CD14-positive monocyte (primary cell): ENCODE data around the gene SLC37A3. TPM values are rescaled to one million over a fixed set of nuclear protein-coding genes. Genes with fewer than 3 reads are reported as not detected.
A peak's percentile ranks its signal among the peaks of the same experiment; 100 is the strongest.

Experiments
- DNase-seq, 3 donors: peaks; one replicate each; pipeline ENCODE4 v3.0.0-alpha.2; 2011 to 2022
- H2AFZ ChIP-seq: 2 replicates; pipeline ENCODE4 v1.6.0; 2012; ENCODE audit warnings: mild to moderate bottlenecking, low read depth, low read length, inconsistent platforms; ENCODE audit not compliant: insufficient read depth, poor library complexity, severe bottlenecking
- H3K27ac ChIP-seq, 2 donors: 1 replicate in 1 of 2; 2 replicates in 1 of 2; pipeline ENCODE4 v1.5.1; 2012 to 2013; ENCODE audit warnings: low read length in 2 of 2, control low read depth in 1 of 2, inconsistent platforms in 1 of 2, low read depth in 1 of 2, mild to moderate bottlenecking in 1 of 2
- H3K27me3 ChIP-seq, 2 donors: one replicate each; pipeline versions ENCODE4 v1.6.0 to v1.6.1; 2011 to 2013; ENCODE audit warnings: low read length in 2 of 2; ENCODE audit not compliant: control insufficient read depth in 2 of 2, insufficient read depth in 2 of 2
- H3K36me3 ChIP-seq, 2 donors: replicated peaks in 1 of 2; 1 replicate in 1 of 2; 2 replicates in 1 of 2; pipeline versions ENCODE4 v1.5.1 to v1.6.1; 2012 to 2013; ENCODE audit warnings: low read length in 2 of 2, control low read depth in 1 of 2, inconsistent platforms in 1 of 2, mild to moderate bottlenecking in 1 of 2; ENCODE audit not compliant: insufficient read depth in 2 of 2, control insufficient read depth in 1 of 2
- H3K4me1 ChIP-seq, 2 donors: 1 replicate in 1 of 2; 2 replicates in 1 of 2; pipeline versions ENCODE4 v1.5.1 to v1.6.1; 2012 to 2013; ENCODE audit warnings: low read length in 2 of 2, control low read depth in 1 of 2, inconsistent platforms in 1 of 2, mild to moderate bottlenecking in 1 of 2, moderate library complexity in 1 of 2; ENCODE audit not compliant: insufficient read depth in 2 of 2, control insufficient read depth in 1 of 2
- H3K4me2 ChIP-seq: replicated peaks from 2 replicates; pipeline ENCODE3; 2012; ENCODE audit warnings: low read length, moderate library complexity, mild to moderate bottlenecking; ENCODE audit not compliant: poor library complexity, severe bottlenecking; ENCODE audit errors: extremely low read depth
- H3K4me3 ChIP-seq, 3 experiments: fragments of 200-600 bp in 1 of 3; sonication (generic) in 1 of 3; replicated peaks in 1 of 3; 1 replicate in 2 of 3; 2 replicates in 1 of 3; pipeline ENCODE4 v1.5.1; 2011 to 2013; ENCODE audit warnings: low read length in 3 of 3, mild to moderate bottlenecking in 3 of 3, control low read depth in 2 of 3, low read depth in 2 of 3, inconsistent platforms in 1 of 3, moderate library complexity in 1 of 3
- H3K79me2 ChIP-seq: 2 replicates; pipeline ENCODE4 v1.6.0; 2012; ENCODE audit warnings: mild to moderate bottlenecking, control low read depth, inconsistent platforms, low read length, moderate library complexity; ENCODE audit not compliant: insufficient read depth
- H3K9ac ChIP-seq: 2 replicates; pipeline ENCODE4 v1.6.0; 2017; ENCODE audit warnings: low read length, mild to moderate bottlenecking; ENCODE audit not compliant: insufficient read depth, poor library complexity, severe bottlenecking
- H3K9me3 ChIP-seq, 2 donors: replicated peaks in 1 of 2; 1 replicate in 1 of 2; 2 replicates in 1 of 2; pipeline versions ENCODE4 v1.5.1 to v1.6.1; 2012 to 2013; ENCODE audit warnings: low read length in 2 of 2, control low read depth in 1 of 2; ENCODE audit not compliant: control insufficient read depth in 1 of 2, insufficient read depth in 1 of 2
- H4K20me1 ChIP-seq: 2 replicates; pipeline ENCODE4 v1.6.0; 2012; ENCODE audit warnings: mild to moderate bottlenecking, low read length, control low read depth, moderate library complexity; ENCODE audit not compliant: insufficient read depth
- H3K27ac Mint-ChIP-seq, 7 donors: one replicate each; pipeline ENCODE4 v1.8.0; 2020; ENCODE audit warnings: mild to moderate bottlenecking in 7 of 7, mixed read lengths in 7 of 7, moderate library complexity in 6 of 7, inconsistent platforms in 2 of 7
- H3K27me3 Mint-ChIP-seq, 3 donors: one replicate each; pipeline ENCODE4 v1.8.0; 2021 to 2022; ENCODE audit warnings: low read depth in 3 of 3, mild to moderate bottlenecking in 3 of 3, mixed read lengths in 3 of 3, moderate library complexity in 3 of 3, inconsistent platforms in 1 of 3
- H3K36me3 Mint-ChIP-seq, 2 donors: one replicate each; pipeline ENCODE4 v1.8.0; 2020; ENCODE audit warnings: mixed read lengths in 2 of 2, inconsistent platforms in 1 of 2, mild to moderate bottlenecking in 1 of 2
- H3K4me1 Mint-ChIP-seq: one replicate; pipeline ENCODE4 v1.8.0; 2020; ENCODE audit warnings: mild to moderate bottlenecking, mixed read lengths
- H3K4me3 Mint-ChIP-seq, 2 donors: one replicate each; pipeline ENCODE4 v1.8.0; 2020; ENCODE audit warnings: mild to moderate bottlenecking in 2 of 2, mixed read lengths in 2 of 2, moderate library complexity in 1 of 2
- H3K9me3 Mint-ChIP-seq, 7 donors: one replicate each; pipeline ENCODE4 v1.8.0; 2020 to 2022; ENCODE audit warnings: mixed read lengths in 7 of 7, mild to moderate bottlenecking in 6 of 7, moderate library complexity in 6 of 7, inconsistent platforms in 2 of 7
- CTCF ChIP-seq: fragments of 200-600 bp; IDR thresholded peaks from one replicate; pipeline ENCODE4 v1.8.0; 2022; ENCODE audit warnings: antibody characterized with exemption, mild to moderate bottlenecking
- WGBS: methylation state at CpG from one replicate; pipeline ENCODE4 v1.1.5; 2013; ENCODE audit warnings: missing lambda C conversion rate; ENCODE audit not compliant: insufficient coverage; 5-methylcytosine and 5-hydroxymethylcytosine counted together
- intact Hi-C, 2 donors: fragments of 100-400 bp; cut with micrococcal nuclease; formaldehyde crosslinking; loops; one replicate each; pipeline versions ENCODE4 v1.15.0 to v1.15.1; 2023
- polyA plus RNA-seq, 3 donors: library from polyadenylated mRNA; depleted of rRNA in 1 of 3; unstranded in 2 of 3; stranded (reverse) in 1 of 3; fragments of 300-500 nt in 2 of 3; fragments of >200 nt in 1 of 3; fragmentation: Illumina TruSeq in 2 of 3; gene quantifications; 1 replicate in 2 of 3; 2 replicates in 1 of 3; pipeline ENCODE4 v1.2.3, GENCODE V29; 2012 to 2021

The SLC37A3 gene
- polyA plus RNA-seq, 3 donors: 3.1 to 26.1 (median 5.2) TPM

GRCh38 chr7:140383954-140384713 lies 14.2 kb downstream of the SLC37A3 start:
- Mint-ChIP-seq H3K4me3 (no peak overlapping the region), H3K27me3 (peaks cover 3 to 5% (median 4%) of the 10 kb centered on the region in 3 donors), H3K27ac (peak overlapping the region in 1 of 7 donors; percentile 66), H3K36me3 (peaks cover 27 to 49% of the 10 kb centered on the region in 2 donors), H3K4me1 (peaks cover 12% of the 10 kb centered on the region), H3K9me3 (no peaks in the 10 kb centered on the region)
- Histone ChIP-seq H3K27me3 (no peaks in the 10 kb centered on the region), H3K4me1 (peaks cover 25 to 27% of the 10 kb centered on the region in 2 donors), H3K4me3 (no peak overlapping the region), H3K79me2 (no peaks in the 10 kb centered on the region), H3K9ac (no peak overlapping the region), H3K4me2 (no peak overlapping the region), H4K20me1 (peaks cover 4% of the 10 kb centered on the region), H3K36me3 (peaks cover 22 to 30% of the 10 kb centered on the region in 2 donors), H3K9me3 (no peaks in the 10 kb centered on the region), H2AFZ (no peak overlapping the region), H3K27ac (no peak overlapping the region)
- no peak for TF ChIP-seq CTCF
- intact Hi-C loops: no loop called here
- DNase-seq: no peak
- WGBS: 100% methylated on average over 1 of the region's 6 CpGs

- H3K27me3 Mint-ChIP-seq: peaks cover 4 to 5% (median 4%) of the 10 kb centered on the region in 3 donors
- H4K20me1 ChIP-seq: no peaks in the 10 kb centered on the region
- H3K27ac ChIP-seq: no peak overlapping the region
- intact Hi-C loops: no loop called here
- H3K9me3 ChIP-seq: no peaks in the 10 kb centered on the region
- no peak overlapping the region for H3K4me2 ChIP-seq
- peak overlapping the region in 1 of 2 donors; percentile 3 for H3K4me3 Mint-ChIP-seq
- H3K9me3 Mint-ChIP-seq: peaks cover 0 to 1% (median 0%) of the 10 kb centered on the region in 7 donors
- H3K4me1 Mint-ChIP-seq: peaks cover 2% of the 10 kb centered on the region
- peaks cover 19 to 47% of the 10 kb centered on the region in 2 donors for H3K36me3 ChIP-seq
- H3K9ac ChIP-seq: no peak overlapping the region
- no peak for TF ChIP-seq CTCF
- H3K4me1 ChIP-seq: no peaks in the 10 kb centered on the region
- WGBS: 60% methylated on average over 3 of the region's 8 CpGs
- no peak for DNase-seq
- no peaks in the 10 kb centered on the region for H3K27me3 ChIP-seq
- H3K36me3 Mint-ChIP-seq: peaks cover 54 to 87% of the 10 kb centered on the region in 2 donors
- H3K4me3 ChIP-seq: no peak overlapping the region
- H3K27ac Mint-ChIP-seq: peak overlapping the region in 2 of 7 donors; percentile 50 to 55
- H3K79me2 ChIP-seq: no peaks in the 10 kb centered on the region
- no peak overlapping the region for H2AFZ ChIP-seq
Observed at GRCh38 chr7:140375892-140376730, 22.2 kb downstream of the SLC37A3 start.
